Central memory CD4-positive, alpha-beta T cell (primary cell): ENCODE results near the gene KIRREL2.
"Not testable (repeated sequence)": the region's sequence is repeated elsewhere in the genome, so short reads cannot be mapped to it uniquely, and the experiment has no call there.

ENCODE experiments used
- DNase-seq: peaks from one replicate; pipeline ENCODE4 v3.0.0; 2022
- total RNA-seq, 3 experiments: gene quantifications; one replicate each; lab custom pipeline; 2026; lab: John Stamatoyannopoulos, UW

The KIRREL2 gene
- total RNA-seq, result 0 to 0.49 (median 0.39) reads per million in 3 experiments

- DNase-seq, result no peak
Measured at GRCh38 chr19:35856546-35857149, at the start of gene KIRREL2. Gene KIRREL2 (plus strand): TSS chr19:35856911. CDS start chr19:35857120, 209 bp downstream.

GRCh38 chr19:35807633-35808032, 49.1 kb upstream of the KIRREL2 start:
- DNase-seq, result no peak

GRCh38 chr19:35811317-35812219, 45.1 kb upstream of the KIRREL2 start:
- DNase-seq, result no peak

GRCh38 chr19:35812220-35813042, 44.3 kb upstream of the KIRREL2 start, which contains the start of gene PRODH2:
Gene PRODH2 (minus strand): TSS chr19:35812845. CDS start chr19:35812805, 40 bp downstream.
- DNase-seq, result no peak

GRCh38 chr19:35813043-35813890, 43.4 kb upstream of the KIRREL2 start:
- DNase-seq, result no peak

- no peak for DNase-seq
Measured at GRCh38 chr19:35816262-35816661, 40.4 kb upstream of the KIRREL2 start.

- DNase-seq, result no peak
Measured at GRCh38 chr19:35816846-35817245, 39.9 kb upstream of the KIRREL2 start.

GRCh38 chr19:35818445-35818844, 38.3 kb upstream of the KIRREL2 start:
- DNase-seq, result no peak

GRCh38 chr19:35822579-35822978, 34.1 kb upstream of the KIRREL2 start:
- DNase-seq, result no peak

- no peak for DNase-seq
Measured at GRCh38 chr19:35824150-35824549, 32.6 kb upstream of the KIRREL2 start.

GRCh38 chr19:35828692-35829301, 27.9 kb upstream of the KIRREL2 start:
- DNase-seq, result peak; percentile 30

- DNase-seq, result no peak
Measured at GRCh38 chr19:35830986-35831385, 25.7 kb upstream of the KIRREL2 start.

GRCh38 chr19:35832054-35832453, 24.7 kb upstream of the KIRREL2 start:
- DNase-seq, result no peak

- DNase-seq, result no peak
Measured at GRCh38 chr19:35833972-35834371, 22.7 kb upstream of the KIRREL2 start.

- not testable (repeated sequence) for DNase-seq
Measured at GRCh38 chr19:35836096-35836495, 20.6 kb upstream of the KIRREL2 start.

GRCh38 chr19:35841961-35842595, 14.6 kb upstream of the KIRREL2 start:
- no peak for DNase-seq

- DNase-seq, result no peak
Measured at GRCh38 chr19:35842666-35843272, 13.9 kb upstream of the KIRREL2 start.

- no peak for DNase-seq
Measured at GRCh38 chr19:35843676-35844481, 12.8 kb upstream of the KIRREL2 start.

- DNase-seq, result no peak
Measured at GRCh38 chr19:35844482-35845214, 12.1 kb upstream of the KIRREL2 start.
